ENCODE measurements around the gene FCSK.

FCSK gene

DNA sequence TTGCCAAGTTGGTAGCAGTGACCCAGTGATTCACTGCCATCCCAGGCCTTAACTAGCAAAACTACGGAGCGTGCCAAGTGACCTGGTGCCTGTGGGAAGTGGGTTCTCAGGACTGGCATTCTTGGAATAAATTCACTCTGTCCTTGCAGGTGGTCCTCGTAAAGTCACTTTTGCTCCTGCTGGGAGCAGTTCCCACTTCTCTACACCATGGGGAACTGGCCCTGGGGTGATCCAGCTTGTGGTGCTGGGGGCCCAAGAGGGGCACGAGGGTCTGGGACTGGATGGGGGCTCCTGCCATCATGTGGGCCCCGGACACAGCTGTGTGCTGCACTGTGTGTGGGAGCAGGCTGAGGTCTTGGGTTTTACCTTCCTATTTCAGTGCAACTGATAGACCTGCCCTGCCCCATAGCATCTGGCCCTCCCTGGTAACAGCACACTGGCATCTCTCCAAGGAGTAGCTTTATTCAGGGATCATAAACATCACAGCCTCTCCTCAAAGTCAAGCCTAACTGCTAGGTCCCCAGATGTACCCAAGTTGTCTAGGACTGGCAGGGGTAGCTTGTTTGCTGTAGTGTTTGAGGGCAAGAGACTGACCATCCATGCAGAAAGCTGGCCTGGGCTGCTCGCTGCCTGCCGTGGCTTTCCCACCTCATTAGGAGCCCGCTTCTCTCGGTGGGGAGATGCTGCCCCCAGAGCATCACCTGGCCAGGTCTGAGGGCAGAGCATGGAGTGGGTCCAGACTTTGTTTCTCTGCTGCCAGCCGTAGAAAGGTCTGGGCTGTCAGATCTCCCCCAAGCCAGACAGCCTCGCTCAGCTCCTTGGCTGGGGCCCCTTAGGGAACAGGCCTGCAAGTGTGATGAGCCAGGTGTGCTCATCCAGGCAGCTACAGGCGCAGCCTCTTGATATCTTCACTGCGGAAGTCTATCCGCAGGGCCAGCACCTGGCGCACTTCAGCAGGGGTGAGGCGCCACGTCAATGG is 26.0 kb downstream of the FCSK start:
- DNase-seq (ENCODE audit: low read depth) = no peak

DNA sequence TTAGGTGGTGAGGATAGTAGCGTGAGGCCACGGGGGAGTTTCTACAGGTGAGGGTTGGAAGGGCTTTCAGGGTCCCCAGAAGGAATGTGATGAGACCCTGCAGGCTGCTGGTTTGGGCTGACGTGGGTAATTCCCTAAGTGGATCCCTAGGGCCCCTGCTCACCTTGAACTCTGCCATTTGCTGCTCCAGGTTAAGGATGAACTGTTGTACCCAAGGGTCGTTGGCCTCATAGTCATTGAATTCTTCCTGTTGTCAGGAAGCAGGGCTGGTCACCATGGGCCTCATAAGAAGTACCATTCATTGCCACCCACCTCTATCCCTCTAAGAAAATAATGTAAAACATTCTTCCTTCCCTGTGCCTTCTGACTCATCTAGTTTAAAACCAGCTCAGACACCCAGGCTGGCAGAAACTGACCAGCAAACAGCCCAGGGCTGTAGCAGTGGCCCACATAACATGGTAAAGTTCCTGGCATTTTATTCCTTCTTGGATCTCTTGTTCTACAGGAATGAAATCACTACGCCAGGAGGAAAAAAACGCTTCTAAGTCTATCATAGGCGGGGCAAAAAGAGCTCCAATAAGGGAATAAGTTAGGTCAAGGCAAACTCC is 27.6 kb downstream of the FCSK start:
- DNase-seq (ENCODE audit: low read depth) = no peak

DNA sequence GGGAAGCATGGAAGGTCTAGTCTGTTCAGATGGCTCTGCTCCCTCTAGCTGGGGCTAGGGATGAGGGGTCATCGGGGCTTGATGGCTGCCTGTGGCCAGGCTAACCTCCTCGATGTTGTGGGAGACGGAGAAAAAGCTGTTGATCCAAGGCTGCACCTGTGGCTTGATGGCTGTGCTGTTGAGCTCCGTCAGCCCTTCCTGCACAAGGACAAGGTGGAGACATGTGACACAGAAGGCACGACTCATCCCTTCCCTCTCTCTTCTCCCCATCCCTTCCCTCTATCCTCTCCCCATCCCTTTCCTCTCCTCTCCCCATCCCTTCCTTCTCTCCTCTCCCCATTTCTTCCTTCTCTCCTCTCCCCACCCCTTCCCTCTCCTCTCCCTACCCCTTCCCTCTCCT is 28.2 kb downstream of the FCSK start:
- DNase-seq (ENCODE audit: low read depth) = no peak

DNA sequence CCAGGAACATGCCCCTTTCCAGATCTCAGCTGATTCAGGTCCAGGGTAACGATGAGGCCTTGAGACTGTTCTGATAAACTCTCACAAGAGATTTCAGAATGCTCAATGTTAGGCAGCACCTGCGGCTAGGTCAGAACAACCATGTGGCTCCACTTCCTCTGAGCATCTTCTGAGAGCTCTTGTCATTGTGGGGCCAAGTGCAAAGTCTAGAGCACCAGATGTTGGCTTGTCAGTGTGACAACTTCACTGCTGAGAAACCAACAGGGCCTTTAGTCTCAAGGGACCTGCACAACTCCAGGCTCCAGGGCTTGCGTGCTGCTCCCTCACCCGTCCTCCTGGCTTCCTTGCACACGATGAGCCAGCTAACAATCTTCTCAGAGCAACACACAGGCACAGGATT is 29.0 kb downstream of the FCSK start:
- no peak for DNase-seq (ENCODE audit: low read depth)

DNA sequence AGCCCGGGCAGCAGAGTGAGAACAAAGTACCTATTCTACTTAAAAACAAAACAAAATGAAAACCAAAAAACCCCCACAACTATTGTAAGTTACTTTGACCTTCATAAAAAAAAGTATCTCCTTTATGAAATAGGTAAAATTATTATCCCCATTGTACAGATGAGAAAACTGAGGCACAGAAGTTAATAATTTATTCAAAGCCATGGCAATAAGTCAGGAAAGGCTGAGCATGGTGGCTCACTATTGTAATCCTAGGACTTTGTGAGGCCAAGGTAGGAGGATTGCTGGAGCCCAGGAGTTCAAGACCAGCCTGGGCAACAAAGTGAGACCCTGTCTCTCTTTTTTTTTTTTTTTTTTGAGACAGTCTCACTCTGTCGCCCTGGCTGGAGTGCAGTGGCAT is 30.5 kb downstream of the FCSK start:
- DNase-seq (ENCODE audit: low read depth) = no peak

DNA sequence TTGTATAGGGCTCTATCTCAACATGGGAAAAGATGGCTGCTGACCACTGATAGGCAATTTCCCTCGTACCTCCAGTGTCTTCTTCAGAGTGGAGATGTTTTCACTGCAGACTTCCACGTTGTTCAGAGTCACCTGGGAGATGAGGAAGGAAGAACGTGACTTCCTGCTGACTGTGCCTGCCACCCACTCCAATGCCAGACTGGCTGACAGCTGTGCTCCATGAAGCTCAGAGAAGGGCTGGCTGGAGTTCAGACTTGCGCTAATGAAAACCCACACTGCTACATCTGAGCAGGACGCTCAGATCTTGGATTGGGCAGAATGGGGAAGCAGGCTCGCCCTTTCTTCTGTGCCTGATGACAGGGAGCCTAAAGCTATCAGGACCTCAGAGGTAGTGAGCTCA is 35.9 kb downstream of the FCSK start:
- DNase-seq (ENCODE audit: low read depth) = no peak

DNA sequence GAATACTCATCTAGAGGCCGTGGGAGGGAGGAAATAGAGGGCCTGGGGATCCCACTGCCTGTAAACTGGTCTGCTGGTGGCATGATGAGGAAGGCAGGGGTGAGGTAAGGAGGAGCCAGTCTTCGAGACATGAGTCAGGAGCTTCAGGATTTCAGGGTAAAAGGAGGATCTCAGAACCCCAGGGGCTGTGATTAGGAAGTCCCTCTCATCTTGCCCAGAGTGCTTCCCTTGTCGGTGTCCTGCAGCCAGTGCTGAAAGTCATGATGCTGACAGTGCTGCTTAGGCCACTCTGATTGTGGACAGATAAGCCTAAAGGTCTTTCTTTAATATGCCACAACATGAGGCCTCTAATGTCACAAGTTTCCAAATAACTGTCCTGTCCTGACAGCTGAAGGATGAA is 39.4 kb downstream of the FCSK start:
- DNase-seq (ENCODE audit: low read depth) = no peak

DNA sequence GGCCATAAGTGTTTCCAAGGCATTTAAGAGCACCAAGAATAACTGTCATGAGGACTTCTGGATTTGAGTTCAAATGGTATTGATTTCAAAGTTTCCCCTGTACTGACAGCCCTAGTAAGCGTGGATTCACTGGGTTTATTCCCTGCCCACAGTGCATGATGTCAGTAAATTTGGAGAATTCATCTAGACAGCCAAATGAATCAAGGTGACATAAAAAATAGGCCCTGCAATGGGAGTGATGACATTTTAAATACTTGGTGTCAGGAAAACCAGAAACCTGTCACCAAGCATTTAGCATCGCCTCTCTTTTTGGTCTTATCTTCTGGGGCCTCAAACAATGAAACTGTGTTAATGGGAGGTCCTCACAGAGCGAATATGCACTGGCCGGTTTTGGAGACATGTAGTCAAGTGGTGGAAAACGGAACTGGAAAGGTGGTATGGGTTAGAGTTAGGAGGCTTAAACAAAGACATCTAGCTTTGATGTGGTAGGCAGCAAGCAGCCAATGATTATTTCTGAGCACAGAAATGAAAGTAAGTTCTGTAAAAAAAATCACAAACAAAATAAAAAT is 39.9 kb downstream of the FCSK start:
- no peak for DNase-seq (ENCODE audit: low read depth)

DNA sequence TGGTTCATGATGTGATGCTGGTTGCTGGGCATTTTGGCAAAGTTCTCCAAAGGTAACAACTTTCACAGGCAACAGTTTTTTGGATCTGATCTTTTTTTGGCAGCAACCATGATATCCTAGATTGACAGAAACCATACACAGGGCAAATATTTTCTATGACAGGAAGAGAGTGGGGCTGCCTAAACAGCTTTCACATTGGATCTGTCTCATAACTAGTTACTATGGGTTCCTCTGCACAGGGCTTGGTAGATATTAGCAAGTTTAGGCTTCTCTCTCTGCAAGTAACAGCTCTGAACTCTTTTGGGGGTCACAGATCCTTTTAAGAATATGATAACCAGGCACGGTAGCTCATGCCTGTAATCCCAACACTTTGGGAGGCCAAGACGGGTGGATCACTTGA is 40.4 kb downstream of the FCSK start:
- no peak for DNase-seq (ENCODE audit: low read depth)

DNA sequence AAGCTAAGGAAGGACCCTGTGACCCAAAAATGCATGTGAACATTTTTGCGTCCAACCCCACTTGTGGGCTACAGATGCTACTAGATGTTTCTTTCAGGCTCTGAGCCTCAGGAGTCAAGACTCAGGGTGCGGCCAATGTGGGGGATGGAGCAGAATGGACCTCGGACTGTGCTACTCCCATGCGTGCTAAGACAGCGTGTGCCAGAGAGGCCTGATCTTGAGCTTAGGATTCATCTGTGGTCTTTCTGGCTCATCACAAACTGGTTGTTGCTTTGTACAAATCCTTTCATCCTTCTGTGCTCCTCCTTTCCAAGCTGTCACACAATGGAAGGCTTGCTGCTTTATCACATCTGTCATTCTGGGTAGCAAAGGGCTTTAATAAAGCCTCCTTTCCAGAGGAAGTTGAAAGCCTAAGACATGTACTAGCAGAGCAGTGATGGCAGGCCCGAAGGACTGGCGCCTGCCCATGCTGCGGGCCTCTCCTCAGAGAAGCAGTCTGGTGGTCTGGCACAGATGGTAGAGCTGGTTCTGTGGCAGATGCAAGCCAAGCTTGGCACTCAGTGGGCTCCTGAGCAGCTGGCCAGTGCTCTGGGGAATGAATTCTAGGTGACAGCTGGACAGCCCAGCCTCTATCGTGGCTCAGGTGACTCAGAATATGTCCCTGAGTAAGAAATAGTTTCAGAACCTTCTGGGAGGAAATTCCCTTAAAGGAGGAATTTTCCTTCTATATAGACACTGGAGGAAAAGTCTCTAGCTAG is 41.2 kb downstream of the FCSK start:
- no peak for DNase-seq (ENCODE audit: low read depth)

DNA sequence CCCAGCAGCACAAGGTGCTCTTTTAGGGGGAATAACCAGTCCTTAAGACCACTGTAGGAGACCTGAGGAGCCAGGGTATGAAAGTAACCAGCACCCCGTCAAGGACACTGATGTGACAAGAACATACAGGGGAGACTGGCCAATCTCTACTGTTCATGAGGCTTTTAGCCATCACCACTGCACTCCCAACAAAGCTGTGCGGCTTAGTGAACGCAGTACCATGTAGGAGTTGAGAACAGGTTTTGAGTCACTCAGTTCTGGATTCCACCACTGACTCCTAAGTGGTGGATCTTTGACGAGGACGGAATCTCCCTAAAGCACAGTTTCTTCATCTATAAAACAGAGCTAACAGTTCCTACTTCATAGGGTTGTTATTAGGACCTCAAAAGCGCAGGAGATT is 42.1 kb downstream of the FCSK start:
- no peak for DNase-seq (ENCODE audit: low read depth)

DNA sequence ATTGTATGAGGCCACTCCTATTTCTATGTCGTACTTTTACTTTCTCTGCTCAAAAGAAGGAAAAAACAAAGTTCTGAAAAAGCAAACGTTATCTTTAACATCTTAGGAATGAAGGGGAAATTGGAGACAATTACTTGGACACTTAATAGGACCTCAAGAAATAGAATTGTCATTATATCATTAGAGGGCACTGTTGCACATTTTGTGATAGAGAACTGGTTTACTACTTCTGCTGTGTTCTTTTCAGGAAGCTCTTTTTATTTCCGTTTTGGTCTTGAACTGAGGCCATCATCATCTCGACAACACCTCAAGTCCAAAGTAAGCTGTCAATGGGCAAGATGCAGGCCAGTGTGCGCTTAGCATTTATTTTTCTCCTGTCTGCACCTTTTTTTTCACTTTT is 54.4 kb downstream of the FCSK start:
- no peak for DNase-seq (ENCODE audit: low read depth)

DNA sequence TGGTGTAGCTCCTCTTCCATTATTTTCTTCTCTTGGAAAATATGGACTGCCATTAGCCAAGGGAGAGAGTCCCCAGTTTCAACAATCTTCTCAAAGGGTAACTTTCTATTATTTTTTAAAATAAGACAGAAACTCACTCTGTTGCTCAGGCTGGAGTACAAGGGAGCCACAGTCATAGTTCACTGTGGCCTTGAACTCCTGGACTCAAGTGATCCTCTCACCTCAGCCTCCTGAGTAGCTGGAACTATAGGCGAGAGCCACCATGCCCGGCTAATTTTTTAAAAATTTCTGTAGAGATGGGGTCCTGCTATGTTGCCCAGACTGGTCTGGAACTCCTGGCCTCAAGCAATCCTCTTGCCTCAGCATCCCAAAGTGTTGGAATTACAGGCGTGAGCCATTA is 55.8 kb downstream of the FCSK start:
- no peak for DNase-seq (ENCODE audit: low read depth)

DNA sequence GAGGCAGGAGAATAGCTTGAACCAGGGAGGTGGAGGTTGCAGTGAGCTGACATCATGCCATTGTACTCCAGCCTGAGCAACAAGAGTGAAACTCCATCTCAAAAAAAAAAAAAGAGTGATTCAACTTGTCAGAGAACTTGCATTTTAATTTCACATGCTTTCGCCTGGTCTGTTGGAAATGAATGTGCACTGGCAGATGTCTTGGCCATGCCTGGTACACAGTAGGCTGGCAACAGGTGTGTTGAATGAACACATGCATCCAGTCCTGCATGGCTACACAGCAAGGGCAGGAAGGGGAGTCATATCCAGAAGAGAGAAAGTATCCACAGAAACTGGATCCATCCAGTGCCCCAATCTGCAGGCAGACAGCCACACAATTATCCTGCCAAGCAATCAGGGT is 57.4 kb downstream of the FCSK start:
- DNase-seq (ENCODE audit: low read depth) = no peak

DNA sequence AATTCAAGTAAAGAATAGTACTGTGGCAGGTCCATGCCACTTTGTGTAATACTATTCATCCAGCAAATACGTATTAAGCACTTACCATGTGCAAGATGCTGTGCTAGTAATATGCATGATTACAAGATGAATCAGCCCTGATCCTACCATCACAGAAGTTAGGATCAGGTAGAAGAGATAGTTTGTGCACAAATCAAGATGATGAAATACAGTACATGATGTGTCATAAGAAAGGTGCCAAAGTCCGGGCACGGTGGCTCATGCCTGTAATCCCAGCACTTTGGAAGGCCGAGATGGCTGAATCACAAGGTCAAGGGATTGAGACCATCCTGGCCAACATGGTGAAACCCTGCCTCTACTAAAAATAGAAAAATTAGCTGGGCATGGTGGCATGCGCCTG is 58.1 kb downstream of the FCSK start:
- DNase-seq (ENCODE audit: low read depth) = peak; percentile 26

DNA sequence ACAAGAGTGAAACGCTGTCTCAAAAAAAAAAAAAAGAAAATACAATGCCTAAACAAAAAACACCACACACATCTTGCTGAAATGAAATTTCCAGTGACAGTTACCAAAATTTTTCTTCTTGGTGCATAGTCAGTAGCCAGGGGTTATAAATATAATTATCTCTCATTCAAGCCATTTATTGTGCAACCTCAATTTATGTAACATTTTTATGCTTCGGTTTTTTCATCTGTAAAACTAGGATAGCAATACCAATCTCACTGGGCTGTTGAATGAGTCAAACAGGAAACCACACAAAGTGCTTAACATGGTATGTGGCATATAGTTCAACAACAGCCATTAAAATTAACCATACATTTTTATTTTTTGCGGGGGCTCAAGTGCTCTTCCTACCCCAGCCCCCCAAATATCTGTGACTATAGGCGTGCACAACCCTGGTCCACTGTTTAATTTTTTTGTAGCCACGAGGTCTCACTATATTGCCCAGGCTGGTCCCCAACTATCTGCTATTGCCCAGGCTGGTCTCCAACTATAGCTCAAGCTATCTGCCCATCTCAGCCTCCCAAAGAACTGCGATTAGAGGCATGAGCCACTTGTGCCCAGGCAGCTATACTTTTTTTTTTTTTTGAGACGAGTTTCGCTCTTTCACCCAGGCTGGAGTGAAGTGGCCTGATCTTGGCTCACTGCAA is 66.4 kb downstream of the FCSK start:
- peak; percentile 45 for DNase-seq (ENCODE audit: low read depth)

DNA sequence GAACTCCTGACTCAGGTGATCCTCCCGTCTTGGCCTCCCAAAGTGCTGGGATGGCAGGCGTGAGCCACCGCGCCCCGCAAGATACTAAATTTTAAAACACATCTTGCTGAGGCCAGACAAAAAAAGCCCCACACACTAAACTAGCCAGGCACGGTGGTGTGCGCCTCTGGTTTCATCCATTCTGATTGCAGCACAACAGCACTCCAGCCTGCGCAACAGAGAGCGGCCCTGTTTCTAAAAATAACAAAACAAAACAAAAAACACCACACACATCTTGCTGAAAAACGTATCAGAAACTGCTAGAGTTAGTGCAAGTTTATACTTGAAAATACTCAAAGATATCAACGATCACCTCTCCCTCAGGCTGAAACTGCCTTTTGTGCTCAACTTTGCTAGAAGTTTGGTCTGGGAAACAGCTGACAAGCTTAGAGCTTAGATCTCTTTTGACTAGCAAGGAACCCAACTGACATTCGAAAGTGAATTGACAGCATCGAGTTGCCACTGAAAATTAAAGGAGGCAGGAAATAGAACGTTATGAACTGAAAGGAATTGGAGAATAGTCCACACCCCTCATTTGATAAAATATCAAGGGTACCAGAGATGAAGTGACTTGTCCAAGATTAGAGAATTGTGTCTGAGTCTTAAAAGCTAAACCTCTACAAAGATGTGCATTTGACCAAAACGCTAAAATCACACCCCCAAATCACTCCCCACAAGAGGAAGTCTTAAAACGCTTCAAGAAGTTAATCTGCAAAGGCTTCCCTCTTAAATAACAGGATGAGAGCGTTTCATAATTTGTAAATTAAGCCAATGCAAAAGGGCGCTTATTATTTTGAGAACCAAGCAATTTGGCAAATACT is 68.1 kb downstream of the FCSK start:
- no peak for DNase-seq (ENCODE audit: low read depth)

DNA sequence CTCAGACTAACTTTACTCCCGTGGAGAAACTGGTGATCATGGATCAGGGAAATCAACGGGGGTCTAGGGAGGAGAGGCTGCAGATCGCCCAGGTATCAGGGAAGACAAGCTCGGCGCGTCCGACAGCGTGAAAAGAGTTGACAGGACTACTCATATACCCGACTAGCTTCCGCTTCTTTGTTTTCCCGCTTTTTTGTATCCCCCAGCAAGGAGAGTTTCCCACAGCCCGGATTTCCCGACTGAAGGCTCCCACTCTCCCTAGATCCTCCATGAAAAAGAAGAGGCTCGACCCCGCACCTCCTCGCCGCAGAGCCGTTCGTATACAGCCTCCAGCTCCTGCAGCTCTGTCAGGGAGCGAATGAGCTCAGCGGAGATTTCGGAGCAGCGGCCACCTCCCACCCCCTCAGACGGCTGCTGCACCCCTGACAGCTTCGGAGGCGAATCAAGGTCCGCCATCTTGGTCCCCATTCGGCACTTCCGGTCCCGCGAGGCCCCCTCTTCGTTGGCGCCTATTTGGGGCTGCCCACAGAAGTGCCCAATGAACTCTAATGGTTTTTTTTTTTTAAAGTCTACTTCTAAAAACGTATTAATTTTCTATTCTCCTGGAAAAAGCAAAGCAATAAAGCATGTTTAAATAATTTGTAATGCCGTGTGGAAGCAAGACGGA is 68.8 kb downstream of the FCSK start, which contains the start of gene COG4:
COG4 (minus strand) TSS at position 479 of the 667 bp plus-strand sequence; CDS start at position 468, 11 bp downstream.
- peak; percentile 29 for DNase-seq (ENCODE audit: low read depth)

DNA sequence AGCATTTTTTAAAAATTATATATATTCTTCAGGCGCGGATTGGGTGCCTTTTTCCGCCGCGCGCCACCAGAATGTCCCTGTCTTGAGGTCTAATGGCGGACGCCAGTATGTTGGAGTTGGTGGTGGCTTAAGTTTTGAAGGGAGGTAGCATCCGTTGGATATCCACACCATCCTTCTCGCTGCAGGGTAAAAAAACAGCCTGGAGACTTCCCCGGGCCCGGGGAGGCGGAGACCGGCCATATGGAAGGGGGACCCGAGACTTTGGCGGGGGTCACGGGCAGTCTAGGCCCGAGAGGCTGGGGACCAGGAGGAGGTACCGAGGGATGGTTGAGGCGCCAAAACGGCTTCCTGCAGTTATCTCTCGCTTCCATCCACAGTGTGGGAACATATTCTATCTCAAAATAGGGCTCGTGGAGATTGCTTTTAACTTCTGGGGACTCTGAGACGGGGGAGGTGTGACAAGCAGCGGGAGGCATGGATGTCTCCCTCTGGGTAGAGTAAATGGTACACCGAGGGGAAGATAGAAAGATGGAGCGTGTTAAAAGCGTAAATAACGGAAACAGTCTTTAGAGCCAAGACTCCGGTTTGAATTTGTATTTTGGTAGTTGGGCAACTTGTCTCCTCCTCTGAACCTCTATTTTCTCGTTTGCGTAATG is 69.5 kb downstream of the FCSK start, which contains the start of gene SF3B3:
SF3B3 (plus strand) TSS at position 74 of the 656 bp plus-strand sequence. CDS start 2,841 bp downstream, outside the sequence.
- DNase-seq (ENCODE audit: low read depth) = peak; percentile 25
